T follicular helper cell (primary cell): ENCODE data around the gene SMIM5.
"Not testable (repeated sequence)": the region's sequence is repeated elsewhere in the genome, so short reads cannot be mapped to it uniquely, and the experiment has no call there.

ENCODE experiments used
- DNase-seq: peaks from one replicate; pipeline ENCODE4 v3.0.0-alpha.2; 2020; ENCODE audit warnings: low read depth

The SMIM5 gene

DNA sequence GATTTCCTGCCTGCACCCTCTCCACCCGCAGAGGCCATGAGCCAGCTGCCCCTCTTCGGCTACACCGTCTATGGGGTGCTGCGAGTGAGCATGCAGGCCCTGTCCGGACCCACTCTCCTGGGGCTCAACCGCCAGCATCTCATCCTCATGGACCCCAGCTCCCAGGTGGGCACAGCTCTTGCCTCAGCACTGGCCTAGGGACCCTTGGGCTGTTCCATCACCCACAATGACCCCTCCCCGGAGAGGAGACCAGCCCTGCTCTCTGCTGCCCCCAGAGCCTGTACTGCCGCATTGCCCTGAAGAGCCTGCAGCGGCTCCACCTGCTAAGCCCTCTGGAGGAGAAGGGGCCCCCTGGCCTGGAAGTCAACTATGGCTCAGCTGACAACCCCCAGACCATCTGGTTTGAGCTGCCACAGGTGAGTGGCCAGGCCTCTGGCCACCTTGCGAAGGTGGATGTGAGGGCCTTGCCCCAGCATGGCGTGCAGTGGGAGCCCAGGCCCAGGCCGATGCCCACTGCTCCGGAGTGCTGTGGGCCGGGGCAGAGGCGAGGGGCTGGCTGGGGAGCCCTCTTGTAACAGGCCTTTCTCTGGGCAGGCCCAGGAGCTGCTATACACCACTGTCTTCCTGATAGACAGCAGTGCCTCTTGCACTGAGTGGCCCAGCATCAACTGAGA is 7.3 kb upstream of the SMIM5 start:
- no peak for DNase-seq

DNA sequence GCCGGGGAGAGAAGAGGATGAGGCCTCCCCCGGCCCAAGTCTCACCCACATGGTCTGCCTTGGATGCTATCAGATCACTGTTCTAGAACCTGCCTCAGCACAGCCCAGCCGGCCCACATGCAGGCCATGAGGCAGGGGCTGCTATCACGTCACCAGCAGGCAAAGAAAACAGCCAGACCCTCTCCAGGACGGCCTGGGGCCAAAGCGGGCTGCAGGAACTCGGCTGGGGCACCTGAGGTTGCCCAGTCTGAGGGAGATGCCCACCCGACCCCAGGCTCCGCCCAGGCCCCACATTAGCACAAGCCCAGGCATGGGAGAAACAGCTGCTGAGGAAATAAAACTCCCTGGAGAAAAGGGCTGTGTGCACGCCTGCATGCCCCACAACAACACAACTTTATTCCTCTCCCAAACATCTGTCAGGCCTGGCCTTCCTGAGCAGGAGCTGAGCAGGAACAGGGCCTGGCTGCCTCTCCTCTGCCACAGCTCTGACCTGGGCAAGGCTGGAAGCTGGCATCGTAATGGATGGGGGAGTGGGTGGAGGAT is 6.7 kb upstream of the SMIM5 start:
- no peak for DNase-seq

DNA sequence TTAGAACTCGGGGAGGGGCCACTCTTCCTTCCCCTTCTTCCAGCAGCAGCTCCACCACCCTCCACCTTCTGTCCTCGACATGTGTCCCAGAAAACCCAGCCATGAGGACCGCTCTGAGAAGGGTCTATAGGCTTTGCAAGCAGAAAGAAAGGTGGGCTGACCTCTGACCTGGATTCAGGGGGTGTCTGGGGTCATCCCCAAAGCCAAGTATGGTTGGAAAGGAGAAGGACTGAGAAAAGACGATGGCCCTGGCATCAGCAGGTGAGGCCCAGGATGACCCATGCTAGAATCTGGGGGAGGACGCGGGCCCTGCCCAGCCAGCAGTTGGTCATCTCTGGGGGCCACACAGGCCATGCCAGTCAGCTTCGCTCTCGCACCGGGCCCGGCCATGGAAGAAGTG is 6.1 kb upstream of the SMIM5 start:
- no peak for DNase-seq

DNA sequence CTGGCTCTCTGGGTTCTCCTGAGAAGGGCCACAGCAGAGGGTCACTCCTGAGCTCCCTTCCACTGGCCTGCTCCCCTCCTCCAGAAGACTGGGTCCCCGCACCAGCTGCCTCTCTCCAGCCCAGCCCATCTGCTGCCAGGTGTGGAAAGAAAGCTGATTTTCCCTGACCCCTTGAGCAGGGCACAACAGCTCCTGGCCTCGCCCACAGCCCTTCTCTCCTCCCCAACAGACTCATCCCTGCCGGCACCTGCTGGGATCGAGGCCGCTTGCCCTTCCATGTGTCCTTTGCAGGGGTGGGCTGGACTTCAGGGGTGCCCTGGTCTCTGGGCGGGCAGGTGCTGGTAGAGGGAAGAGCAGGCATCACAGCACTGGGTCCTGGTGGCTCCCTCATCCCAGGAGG is 4.8 kb upstream of the SMIM5 start:
- no peak for DNase-seq

DNA sequence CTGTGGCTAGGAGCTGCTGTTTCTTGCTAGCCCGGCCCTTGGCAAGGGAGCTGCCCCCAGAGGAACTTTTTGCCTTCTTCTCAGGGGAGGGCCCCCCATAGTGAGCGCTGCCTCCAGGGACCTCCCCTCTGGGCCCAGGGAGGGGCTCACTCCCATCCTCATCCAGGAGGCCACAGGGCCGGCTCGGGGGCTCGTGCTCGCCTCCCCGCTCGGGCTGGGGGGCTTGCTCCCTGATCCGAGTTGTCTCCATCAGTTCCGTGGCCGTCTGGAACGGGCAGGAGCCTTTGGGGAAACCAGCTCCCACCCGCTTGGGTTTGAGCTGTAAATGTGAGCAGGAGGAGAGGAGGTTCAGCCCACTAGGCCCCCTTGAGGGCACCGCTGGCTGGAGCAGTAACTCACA is 4.1 kb upstream of the SMIM5 start:
- DNase-seq, result no peak

DNA sequence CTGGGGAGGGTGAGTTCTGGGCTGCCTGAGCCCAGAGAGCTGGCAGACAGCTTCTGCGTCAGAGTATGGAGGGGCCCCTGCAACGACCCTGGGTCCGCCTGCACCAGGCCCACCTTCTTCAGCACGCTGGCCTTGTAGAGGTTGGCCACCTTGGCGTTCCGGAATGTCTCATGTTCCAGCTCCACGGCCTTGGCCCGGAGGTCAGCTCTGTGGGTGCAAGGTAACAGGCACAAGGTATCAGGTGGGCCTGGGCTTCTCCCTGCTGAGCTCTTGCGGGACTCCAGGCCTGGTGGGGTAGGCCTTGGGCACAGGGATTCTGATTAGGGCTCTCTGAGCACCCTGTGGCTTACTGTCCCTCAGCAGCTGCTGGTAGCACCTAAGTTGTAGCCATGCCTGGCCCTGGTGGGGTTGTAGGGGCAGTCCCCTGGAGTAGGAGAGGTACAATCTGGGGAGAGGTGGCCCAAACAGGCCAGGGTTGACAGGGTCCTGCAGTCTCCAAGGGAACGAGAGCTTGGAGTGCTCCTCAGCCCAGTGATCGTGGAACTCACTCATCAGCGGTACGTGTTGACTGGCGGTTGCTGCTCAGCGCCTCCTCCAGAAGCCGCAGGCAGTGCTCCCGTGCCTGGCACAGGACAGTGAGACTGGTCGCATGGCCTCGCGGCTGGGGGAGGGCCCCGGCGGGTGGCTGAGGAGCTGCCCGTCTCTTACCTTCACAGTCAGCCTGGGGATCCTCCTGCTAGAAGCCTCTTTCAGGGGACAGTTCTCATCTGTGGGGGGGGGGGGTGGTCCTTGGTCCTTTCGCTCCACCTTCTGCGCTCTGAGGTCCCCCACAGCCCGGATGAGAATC is 2.9 kb upstream of the SMIM5 start:
- DNase-seq, result no peak

DNA sequence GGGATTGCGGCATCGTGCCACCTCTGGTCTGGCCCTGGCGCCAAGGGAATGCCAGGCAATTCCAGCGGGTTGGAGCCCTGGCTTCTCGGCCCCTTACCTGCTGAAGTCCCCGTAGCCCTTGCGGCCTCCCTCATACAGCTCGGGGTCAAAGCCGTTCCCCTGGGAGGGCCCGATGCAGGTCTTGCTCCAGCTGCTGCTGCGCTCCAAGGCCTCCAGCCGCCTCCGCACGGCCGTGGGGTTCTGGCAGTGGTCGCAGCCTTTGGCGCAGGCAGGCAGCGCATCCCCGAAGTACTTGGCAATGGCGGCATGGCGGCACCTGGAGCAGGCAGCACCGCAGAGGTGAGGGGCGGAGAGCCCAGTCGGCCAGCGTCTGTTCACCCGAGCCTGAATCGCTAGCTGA is 1.9 kb upstream of the SMIM5 start:
- DNase-seq, result no peak

DNA sequence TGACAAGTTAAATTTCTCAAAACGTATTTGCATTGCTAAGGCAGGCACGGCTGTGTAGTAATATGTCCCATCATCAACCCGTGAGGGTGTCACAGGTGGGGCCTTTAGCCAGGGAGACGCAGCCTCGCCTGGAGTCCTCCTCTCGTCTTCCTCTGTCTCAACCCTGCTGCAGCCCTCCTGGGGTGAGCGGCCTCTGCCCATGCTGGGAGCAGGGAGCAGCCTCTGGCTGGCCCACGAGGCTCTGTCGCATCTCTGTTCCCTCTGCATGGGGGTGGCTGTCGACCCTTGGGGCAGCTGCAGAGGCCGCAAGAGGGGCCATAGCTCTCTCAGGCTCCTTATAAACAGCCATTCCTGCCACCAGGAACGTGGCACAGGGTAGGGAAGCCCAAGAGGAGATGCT is 806 bp upstream of the SMIM5 start:
- no peak for DNase-seq

DNA sequence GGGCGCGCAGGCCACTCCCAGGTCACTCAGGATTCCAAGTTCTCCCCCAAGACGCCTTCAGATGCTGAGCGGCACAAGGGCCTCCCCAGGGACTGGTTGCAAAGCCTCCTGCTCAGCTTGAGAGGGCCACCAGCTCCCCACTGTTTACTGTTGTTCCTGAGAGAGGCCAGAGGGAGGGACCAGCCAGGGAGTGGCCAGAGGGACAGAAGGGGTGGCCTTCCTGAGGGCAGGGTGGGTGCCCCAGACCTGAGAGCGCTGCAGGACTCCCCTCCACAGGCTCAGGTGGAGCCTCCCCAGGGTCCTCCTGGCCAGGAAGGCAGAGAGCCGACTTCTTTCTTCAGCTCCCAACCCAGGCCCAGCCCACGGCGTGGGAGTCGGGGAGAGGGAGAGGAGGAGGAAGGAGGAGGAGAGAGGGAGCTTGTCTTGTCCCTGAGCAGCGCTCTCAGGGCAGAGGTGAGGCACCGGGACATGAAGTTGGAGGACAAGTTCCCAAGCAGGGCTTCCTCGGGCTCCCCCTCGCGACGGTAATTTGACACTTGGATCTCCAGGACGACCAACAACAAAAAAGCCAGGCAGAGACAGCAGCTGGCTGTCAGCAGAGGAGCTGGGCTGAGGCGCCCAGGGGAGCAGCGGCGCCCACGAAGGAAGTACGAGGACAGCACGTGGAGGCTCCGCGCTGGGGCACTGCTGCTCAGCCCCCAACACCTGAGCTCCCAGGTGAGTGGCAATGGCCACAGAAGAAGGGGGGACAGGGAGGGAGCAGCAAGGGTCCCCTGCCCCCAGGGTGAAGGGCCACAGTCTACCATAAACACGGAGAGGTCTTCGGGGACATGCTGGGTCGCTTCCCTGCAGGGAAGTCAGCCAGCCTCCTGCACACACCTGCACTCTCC is 497 bp downstream of the SMIM5 start:
- DNase-seq, result peak; percentile 34

DNA sequence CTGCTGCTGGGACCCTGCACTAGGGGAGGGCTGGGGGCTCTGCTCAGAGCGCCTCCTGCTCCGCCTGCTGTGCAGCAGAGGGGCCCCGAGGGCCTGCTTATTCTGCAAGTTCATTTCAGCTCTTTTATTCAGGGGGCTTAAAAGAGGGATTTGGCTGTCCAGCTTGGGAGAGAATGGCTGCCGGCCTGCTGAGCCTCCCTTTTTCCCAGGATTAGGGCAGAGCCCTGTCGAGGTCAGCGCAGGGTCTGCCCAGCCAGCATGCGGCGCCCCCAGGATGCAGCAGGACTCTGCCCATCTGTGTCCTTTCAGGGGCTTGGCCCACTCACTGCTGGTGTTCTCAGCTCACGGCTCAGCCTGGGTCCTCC is 1.1 kb downstream of the SMIM5 start:
- no peak for DNase-seq

DNA sequence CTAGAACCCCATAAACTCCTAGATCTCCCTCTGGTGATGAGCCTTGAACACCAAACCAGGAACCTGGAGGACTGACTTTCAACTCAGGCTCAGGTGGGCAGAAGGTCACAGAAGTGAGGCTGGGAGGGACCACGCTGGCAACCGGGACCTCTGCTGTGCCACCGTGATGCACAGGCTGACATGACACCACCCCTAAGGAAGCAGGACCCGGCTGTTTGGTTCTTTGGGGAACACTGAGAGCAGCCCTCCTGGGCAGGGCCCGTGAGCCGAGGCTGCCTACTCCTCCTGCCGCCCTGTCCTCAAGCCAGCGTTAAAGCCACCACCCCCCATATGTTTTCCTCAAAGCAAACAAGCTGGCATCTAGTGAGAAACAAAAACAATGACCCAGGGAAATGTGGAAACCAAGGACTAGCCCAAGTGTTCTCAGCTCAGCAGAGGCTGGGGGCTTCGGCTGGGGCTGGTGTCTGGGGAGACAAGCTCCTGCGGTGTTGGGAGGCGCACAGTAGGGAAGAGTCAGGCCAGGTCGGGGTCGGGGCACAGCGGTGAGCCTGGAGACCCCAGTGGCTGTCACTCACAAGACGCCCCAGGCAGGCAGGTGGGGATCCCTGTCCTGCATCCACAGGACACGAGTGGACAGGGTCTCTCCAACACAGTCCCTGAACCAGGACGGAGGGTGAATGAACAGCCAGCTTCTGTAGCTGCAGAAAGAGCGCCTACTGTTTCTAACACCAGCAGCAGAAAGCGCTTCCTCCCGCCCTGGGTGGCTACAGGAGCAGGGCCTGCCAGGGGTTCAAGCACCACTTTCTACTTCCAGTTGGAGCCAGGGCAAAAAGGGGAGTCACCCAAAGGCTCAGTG is 1.7 kb downstream of the SMIM5 start:
- no peak for DNase-seq

DNA sequence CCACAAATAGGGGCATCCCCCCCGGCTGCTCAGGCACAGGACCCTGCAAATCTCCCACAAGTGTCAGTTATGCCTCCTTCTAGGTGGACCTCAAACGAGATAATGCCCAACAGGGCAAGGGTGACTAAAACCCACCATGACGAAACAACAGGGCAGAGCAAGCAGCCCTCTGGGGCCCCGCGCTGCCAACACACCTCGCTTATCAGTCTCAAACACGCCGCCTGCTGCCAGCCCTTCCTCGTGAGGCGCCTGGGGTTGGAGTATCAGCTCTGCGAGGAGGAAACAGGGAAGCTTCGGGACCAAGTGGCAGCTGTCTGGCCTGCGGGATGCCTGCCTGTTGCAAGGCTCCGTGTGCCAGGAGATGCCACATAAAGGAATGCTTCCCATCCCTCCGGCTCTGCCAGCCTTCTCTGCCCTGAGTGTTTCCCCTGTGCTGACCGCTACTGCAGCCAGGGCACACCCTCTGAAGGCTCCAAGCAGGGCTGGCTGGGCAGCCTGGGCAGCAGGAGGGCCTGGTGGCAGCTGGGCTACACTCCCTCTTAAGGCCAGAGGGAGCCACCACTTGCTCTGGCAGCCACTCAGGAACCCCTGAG is 2.5 kb downstream of the SMIM5 start:
- DNase-seq, result no peak

DNA sequence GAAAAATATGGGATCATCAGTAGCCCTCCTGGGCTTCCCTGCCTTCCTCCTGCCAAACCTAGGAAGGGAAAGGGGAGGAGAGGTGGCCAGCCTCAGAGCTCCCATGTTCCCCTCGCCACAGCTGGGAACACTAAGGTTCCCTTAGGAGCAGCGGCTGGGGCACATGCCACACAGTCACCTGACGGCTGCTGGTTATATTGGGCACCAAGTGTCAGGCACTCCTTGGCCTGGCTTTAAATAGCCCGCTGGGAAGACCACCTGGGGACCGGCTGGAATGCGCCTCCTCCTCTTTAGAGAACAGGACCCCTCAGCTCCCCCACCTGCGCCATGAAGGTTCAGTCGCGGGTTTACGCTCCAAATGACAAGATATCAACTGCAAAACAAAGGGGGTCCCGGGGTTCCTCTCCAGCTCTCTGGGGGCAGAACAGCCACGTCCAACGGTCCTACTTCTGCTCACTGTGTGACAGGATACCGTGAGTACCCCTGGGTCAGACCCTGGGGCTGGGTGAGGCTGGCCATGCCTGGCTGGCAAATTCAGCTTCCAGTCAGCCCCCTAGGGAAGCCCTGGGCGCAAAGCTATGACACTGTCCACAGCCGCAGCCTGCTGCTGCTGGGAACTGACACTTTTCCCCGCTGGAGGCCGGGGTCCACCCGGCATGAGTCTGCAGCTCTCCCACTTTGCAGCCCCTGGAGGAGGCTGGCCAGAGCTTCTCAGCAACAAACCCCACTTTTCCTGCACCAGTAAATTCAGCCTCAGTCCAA is 3.3 kb downstream of the SMIM5 start:
- no peak for DNase-seq

DNA sequence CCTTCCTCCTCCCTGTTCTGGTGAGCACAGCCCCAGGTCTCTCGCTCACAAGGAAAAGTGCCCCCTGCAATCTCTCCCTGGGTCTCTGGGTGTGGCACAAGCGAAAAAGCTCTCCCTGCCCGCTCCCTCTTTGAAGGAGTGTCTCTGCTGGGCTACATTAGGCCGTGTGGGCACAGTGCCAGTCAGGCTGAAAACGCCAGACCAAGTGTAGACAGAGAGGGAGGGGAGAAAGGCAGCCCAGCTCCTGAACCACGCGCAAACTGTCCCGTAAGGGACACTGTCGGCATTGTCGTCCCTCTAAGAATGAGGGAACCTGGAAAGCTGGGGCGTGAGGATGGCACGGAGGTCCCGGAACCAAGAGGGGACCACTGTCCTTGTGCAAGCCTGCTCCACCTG is 3.9 kb downstream of the SMIM5 start:
- DNase-seq, result no peak

DNA sequence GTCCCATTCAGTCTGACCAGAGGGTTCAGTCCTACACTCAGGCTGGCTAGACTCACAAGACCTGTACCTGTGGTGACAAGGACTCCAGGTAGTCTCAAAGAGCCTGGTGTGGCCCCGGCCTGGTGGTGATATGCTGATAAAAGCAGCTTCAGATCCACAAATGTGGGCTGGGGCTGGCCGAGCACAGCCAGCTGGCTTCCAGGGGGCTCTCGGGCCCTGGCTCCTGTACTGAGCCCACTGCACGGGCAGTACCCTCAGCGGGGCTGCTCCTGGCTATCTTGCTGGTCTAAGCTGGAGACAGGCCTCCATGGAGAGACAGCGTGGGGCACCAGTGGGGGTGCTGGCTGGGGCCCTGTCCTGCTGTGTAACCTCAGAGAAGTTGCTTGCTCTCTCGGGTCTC is 4.3 kb downstream of the SMIM5 start:
- DNase-seq, result no peak

DNA sequence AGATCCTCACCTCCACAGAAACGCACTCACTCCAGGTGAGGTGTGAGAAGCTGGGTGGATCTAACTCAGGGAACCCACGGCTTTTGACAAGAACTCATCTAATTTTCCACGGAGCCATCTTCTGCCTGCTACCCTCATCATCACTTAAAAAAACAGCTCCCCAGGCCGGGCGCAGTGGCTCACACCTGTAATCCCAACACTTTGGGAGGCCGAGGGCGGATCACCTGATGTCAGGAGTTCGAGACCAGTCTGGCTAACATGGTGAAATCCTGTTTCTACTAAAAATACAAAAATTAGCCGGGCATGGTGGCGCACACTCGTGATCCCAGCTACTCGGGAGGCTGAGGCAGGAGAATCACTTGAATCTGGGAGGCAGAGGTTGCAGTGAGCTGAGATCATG is 4.8 kb downstream of the SMIM5 start:
- DNase-seq, result not testable (repeated sequence)

DNA sequence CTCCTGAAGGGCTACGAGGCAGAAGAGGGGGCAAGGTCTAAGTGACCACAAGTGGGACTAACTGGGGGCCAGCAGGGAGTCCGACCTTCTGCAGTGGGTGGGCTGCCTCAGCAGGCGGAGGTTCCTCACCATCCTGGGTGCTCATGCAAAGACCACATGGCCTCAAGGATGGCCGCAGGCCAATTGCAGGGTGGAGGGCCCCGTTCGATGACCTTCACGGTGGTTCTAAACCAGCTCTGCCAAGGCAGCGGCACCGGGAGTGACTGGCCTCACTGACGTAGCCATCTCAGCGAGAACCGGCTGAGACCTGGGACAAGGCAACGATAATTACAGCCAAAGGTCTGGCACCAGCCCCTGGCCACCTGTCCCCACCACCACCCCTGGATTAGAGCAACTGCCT is 5.7 kb downstream of the SMIM5 start:
- no peak for DNase-seq

DNA sequence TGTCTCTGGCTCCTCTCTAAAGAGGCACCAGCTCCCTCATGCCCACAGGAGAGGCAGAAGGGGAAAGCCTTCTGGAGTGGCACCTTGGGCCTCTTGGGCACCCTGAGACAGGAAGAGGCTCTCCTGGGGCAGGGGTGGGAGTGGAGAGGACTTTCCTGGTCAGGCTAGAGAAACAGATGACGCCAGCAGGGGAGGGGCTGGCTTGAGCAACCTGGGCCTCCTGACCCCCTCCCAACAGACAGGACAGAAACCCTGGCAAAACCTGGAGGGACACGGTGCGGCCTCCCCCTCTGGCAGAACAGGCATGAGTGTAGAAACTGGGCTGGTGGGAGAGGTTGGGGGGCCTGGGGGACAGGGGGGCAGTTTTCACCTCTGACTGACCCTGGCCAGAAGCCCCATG is 6.1 kb downstream of the SMIM5 start:
- no peak for DNase-seq

DNA sequence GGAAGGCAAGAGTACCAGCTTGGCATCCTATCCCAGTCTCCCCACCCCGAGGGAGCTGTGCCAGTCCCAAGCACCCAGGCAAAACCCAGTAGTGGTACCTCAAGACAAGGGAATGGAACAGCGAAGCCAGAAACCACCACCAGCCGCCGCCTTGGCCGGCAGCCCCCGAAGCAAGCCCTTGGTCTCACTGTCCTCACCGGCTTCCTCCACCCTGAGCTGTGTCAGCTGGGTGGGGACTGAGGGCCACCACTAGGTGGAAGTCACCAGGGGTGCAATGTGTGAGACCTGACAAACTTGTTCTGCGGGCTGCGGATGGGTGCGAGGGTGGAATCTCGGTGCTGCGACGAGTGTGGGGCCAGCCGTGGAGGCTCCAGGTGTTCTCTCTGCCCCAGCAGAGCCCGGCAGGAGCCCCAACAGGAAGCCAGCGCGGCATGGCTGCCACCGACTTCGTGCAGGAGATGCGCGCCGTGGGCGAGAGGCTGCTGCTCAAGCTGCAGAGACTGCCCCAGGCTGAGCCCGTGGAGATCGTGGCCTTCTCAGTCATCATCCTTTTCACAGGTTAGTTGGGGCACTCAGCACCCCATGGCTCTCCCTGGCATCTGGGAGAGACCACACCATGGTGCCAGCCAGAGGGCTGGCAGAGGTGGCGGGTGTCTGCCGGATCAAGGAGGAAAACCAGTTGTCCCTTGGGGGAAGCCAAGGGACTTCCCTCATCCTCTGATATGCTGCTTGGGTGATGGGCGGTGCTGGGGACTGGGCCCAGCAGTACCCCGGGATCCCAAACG is 6.7 kb downstream of the SMIM5 start:
- DNase-seq, result no peak
